Transverse colon (tissue), 4 donors: Measurements from ENCODE around the gene VWC2.

ENCODE experiments used
- POLR2A ChIP-seq: fragments of 450-650 bp; IDR thresholded peaks from one replicate; pipeline ENCODE4 v1.6.1; 2016; ENCODE audit warnings: antibody characterized with exemption, mild to moderate bottlenecking, moderate library complexity
- POLR2AphosphoS5 ChIP-seq, 3 donors: sonication (generic); formaldehyde crosslinking; IDR thresholded peaks; one replicate each; pipeline ENCODE4 v1.6.1; 2016; ENCODE audit warnings: antibody characterized with exemption in 3 of 3
- TF ChIP-seq, protein P1 (sequence below), 5 experiments: fragments of 200-600 bp in 3 of 5; fragments of 450-650 bp in 2 of 5; sonication (generic) in 3 of 5; IDR thresholded peaks; 1 replicate in 2 of 5; 2 replicates in 3 of 5; pipeline ENCODE4 v1.5.1; 2016 to 2017; ENCODE audit warnings: antibody characterized with exemption in 5 of 5, inconsistent platforms in 3 of 5, mild to moderate bottlenecking in 2 of 5, moderate library complexity in 1 of 5

GRCh38 chr7:49780953-49781352, 7.5 kb downstream of the VWC2 start:
- TF ChIP-seq, protein P1, sequence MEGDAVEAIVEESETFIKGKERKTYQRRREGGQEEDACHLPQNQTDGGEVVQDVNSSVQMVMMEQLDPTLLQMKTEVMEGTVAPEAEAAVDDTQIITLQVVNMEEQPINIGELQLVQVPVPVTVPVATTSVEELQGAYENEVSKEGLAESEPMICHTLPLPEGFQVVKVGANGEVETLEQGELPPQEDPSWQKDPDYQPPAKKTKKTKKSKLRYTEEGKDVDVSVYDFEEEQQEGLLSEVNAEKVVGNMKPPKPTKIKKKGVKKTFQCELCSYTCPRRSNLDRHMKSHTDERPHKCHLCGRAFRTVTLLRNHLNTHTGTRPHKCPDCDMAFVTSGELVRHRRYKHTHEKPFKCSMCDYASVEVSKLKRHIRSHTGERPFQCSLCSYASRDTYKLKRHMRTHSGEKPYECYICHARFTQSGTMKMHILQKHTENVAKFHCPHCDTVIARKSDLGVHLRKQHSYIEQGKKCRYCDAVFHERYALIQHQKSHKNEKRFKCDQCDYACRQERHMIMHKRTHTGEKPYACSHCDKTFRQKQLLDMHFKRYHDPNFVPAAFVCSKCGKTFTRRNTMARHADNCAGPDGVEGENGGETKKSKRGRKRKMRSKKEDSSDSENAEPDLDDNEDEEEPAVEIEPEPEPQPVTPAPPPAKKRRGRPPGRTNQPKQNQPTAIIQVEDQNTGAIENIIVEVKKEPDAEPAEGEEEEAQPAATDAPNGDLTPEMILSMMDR (IDR thresholded peaks at IDR 0.05) = no peak
- TF ChIP-seq POLR2AphosphoS5 (IDR thresholded peaks at IDR 0.05) = no peak
- no peak for TF ChIP-seq POLR2A
